GM13976 (cell line): Measurements from ENCODE around the gene SLC25A15.
A peak's percentile ranks its signal among the peaks of the same experiment; 100 is the strongest.

ENCODE experiments used
- DNase-seq: peaks from one replicate; pipeline ENCODE4 v3.0.0; 2012; ENCODE audit warnings: low spot score
- CTCF ChIP-seq: IDR thresholded peaks from 2 replicates; pipeline ENCODE4 v1.5.1; 2012; ENCODE audit warnings: borderline replicate concordance, mild to moderate bottlenecking; ENCODE audit not compliant: insufficient read depth; ENCODE audit errors: extremely low read depth, missing control alignments, control extremely low read depth
- in situ Hi-C: fragments of 300-500 bp; cut with MboI; formaldehyde crosslinking; loops from one replicate; pipeline ENCODE4 v1.12.0; 2022; ENCODE audit warnings: low sequenced_read_pairs, mixed read lengths, inconsistent platforms; ENCODE audit not compliant: unreplicated experiment

SLC25A15 gene

GRCh38 chr13:40764587-40765403 is 24.6 kb upstream of the SLC25A15 start:
- no peak for DNase-seq
- in situ Hi-C loops: loop anchor here (10.0 kb wide), 1 partner anchor 70 kb away; no protein-coding TSS in a partner anchor
- no peak for TF ChIP-seq CTCF

DNA sequence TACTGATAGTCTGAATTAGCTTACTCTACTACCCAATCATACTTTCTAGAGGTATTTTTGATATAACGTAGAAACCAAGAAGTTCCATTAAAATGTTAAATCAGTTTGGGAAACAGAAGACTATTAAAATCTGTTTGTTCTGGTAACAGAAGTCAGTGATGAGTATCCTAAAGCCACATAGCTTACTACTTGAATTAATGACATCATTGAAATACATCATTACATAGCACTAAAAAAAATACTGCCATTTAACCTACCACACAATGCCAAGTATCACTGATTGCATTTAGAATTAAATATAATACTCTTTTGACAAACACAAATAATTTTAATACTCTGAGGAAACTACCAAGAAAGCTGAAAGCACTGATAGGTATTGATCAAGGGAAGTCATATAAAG is 23.8 kb upstream of the SLC25A15 start:
- DNase-seq: no peak
- no peak for TF ChIP-seq CTCF
- in situ Hi-C loops: loop anchor here (10.0 kb wide), 1 partner anchor 71 kb away; no protein-coding TSS in a partner anchor

- TF ChIP-seq CTCF: no peak
- no peak for DNase-seq
- in situ Hi-C loops: loop anchor here (10.0 kb wide), 1 partner anchor 75 kb away; no protein-coding TSS in a partner anchor
Observed at GRCh38 chr13:40769970-40770369, 19.4 kb upstream of the SLC25A15 start.

- no peak for DNase-seq
- no peak for TF ChIP-seq CTCF
- in situ Hi-C loops: no loop called here
Observed at GRCh38 chr13:40770609-40770933, 18.8 kb upstream of the SLC25A15 start.

- in situ Hi-C loops: no loop called here
- no peak for TF ChIP-seq CTCF
- DNase-seq: peak; percentile 94
Observed at GRCh38 chr13:40770934-40771618, 18.3 kb upstream of the SLC25A15 start, which contains the start of gene MRPS31. Gene MRPS31 (minus strand): TSS chr13:40771190. CDS start chr13:40771136, 54 bp downstream.

DNA sequence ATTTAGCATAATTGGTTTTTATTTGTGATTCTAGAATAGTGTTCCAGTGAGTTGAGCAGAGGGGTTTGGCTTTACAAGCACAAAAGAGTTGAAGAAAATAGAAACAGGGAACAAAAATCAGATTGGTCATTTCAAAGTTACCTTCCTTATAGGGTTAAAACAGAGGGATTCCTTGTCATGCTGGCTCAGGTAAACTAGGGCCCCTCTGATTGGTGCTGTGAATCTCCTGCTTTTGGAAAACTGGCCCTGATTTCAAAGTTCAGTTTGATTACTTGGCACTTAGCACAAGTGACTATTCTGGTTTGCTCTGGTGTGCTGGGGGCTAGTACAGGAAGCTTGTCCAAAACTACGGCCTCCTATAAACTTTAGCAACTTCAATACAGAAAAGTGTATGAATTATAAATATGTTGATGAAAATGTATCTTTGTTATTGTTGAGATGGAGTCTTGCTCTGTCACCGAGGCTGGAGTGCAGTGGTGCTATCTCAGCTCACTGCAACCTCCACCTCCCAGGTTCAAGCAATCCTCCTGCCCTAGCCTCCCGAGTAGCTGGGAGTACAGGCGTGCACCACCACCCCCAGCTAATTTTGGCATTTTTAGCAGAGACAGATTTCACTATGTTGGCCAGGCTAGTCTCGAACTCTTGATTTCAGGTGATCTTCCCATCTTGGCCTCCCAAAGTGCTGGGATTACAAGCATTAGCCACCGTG is 16.5 kb upstream of the SLC25A15 start:
- in situ Hi-C loops: no loop called here
- TF ChIP-seq CTCF: no peak
- no peak for DNase-seq
